IMR-90 (cell line): ENCODE data around the gene MYOZ3. TPM values are rescaled to one million over a fixed set of nuclear protein-coding genes. Genes with fewer than 3 reads are reported as not detected.

Source experiments
- ATAC-seq: fragments of 200-7000 bp; cut with Tn5 transposase; 2 replicates; pipeline ENCODE4 v1.9.1; 2020; ENCODE audit warnings: low read depth, mild to moderate bottlenecking, moderate library complexity
- BruUV-seq: library from RNA; stranded (reverse); fragments of 400-500 nt; replicated peaks from 2 replicates; lab custom pipeline; 2021; lab: Mats Ljungman, UMichigan
- CTCF ChIA-PET: fragments of 300-600 bp; formaldehyde crosslinking; extraction: SDS; loops from one replicate; lab custom pipeline; 2021; ENCODE audit warnings: antibody characterized with exemption; lab: Yijun Ruan, JAX
- POLR2A ChIA-PET: fragments of 300-600 bp; sonication (Branson Sonifier 250); formaldehyde crosslinking; loops from one replicate; lab custom pipeline; 2022; ENCODE audit warnings: antibody characterized with exemption; ENCODE audit not compliant: unreplicated experiment; lab: Charles Lee
- DNase-seq: peaks from one replicate; pipeline ENCODE4 v3.0.0; 2013
- H2AFZ ChIP-seq: replicated peaks from 2 replicates; pipeline ENCODE3; 2013; ENCODE audit warnings: low read length, mild to moderate bottlenecking; ENCODE audit not compliant: poor library complexity
- H2AK5ac ChIP-seq: 2 replicates; pipeline ENCODE4 v1.6.1; 2013; ENCODE audit warnings: low read depth, low read length, inconsistent platforms
- H2AK9ac ChIP-seq: replicated peaks from 2 replicates; pipeline ENCODE3; 2013; ENCODE audit warnings: mild to moderate bottlenecking, low read depth, low read length, moderate library complexity; ENCODE audit not compliant: poor library complexity
- H2BK120ac ChIP-seq: 2 replicates; pipeline ENCODE4 v1.6.1; 2013; ENCODE audit warnings: low read depth, low read length, inconsistent platforms
- H2BK15ac ChIP-seq: 3 replicates; pipeline ENCODE4 v1.6.1; 2013; ENCODE audit warnings: low read depth, low read length, inconsistent platforms
- H2BK20ac ChIP-seq: 2 replicates; pipeline ENCODE4 v1.6.1; 2013; ENCODE audit warnings: low read depth, mild to moderate bottlenecking, inconsistent platforms, low read length, moderate library complexity
- H2BK5ac ChIP-seq: 2 replicates; pipeline ENCODE4 v1.6.1; 2013; ENCODE audit warnings: mild to moderate bottlenecking, low read depth, low read length, inconsistent platforms; ENCODE audit not compliant: poor library complexity, severe bottlenecking
- H3K14ac ChIP-seq: replicated peaks from 2 replicates; pipeline ENCODE4 v1.6.1; 2013; ENCODE audit warnings: low read depth, low read length, inconsistent platforms
- H3K18ac ChIP-seq: 2 replicates; pipeline ENCODE4 v1.6.1; 2013; ENCODE audit warnings: low read depth, low read length, control low read depth
- H3K23ac ChIP-seq: 2 replicates; pipeline ENCODE4 v1.6.1; 2013; ENCODE audit warnings: low read depth, low read length, inconsistent platforms
- H3K27ac ChIP-seq: 2 replicates; pipeline ENCODE4 v1.5.1; 2013; ENCODE audit warnings: mild to moderate bottlenecking, control low read depth, low read length; ENCODE audit not compliant: insufficient read depth
- H3K27me3 ChIP-seq: 2 replicates; pipeline ENCODE4 v1.6.1; 2013; ENCODE audit warnings: low read length; ENCODE audit not compliant: control insufficient read depth, insufficient read depth
- H3K36me3 ChIP-seq: 2 replicates; pipeline ENCODE4 v1.6.1; 2013; ENCODE audit warnings: low read length, mixed read lengths; ENCODE audit not compliant: control insufficient read depth, insufficient read depth
- H3K4ac ChIP-seq: 2 replicates; pipeline ENCODE4 v1.6.1; 2013; ENCODE audit warnings: low read depth, low read length, inconsistent platforms
- H3K4me1 ChIP-seq: 2 replicates; pipeline ENCODE4 v1.6.1; 2013; ENCODE audit warnings: low read length, mixed read lengths; ENCODE audit not compliant: control insufficient read depth, insufficient read depth
- H3K4me2 ChIP-seq: 2 replicates; pipeline ENCODE4 v1.6.1; 2013; ENCODE audit warnings: low read depth, mild to moderate bottlenecking, control low read depth, low read length, moderate library complexity
- H3K4me3 ChIP-seq: 2 replicates; pipeline ENCODE4 v1.5.1; 2013; ENCODE audit warnings: low read depth, mild to moderate bottlenecking, control low read depth, low read length, moderate library complexity; ENCODE audit not compliant: insufficient read depth
- H3K56ac ChIP-seq: 2 replicates; pipeline ENCODE4 v1.6.1; 2013; ENCODE audit warnings: low read length, inconsistent platforms; ENCODE audit not compliant: insufficient read depth; ENCODE audit errors: extremely low read depth
- H3K79me1 ChIP-seq, 2 experiments: 2 replicates each; pipeline ENCODE4 v1.6.1; 2013; ENCODE audit warnings: low read length in 2 of 2, inconsistent platforms in 1 of 2, low read depth in 1 of 2
- H3K9ac ChIP-seq: 2 replicates; pipeline ENCODE4 v1.6.1; 2013; ENCODE audit warnings: low read depth, low read length, control low read depth
- H3K9me1 ChIP-seq: 2 replicates; pipeline ENCODE4 v1.6.1; 2013; ENCODE audit warnings: low read length, inconsistent platforms; ENCODE audit not compliant: insufficient read depth
- H3K9me3 ChIP-seq: 2 replicates; pipeline ENCODE4 v1.6.1; 2013; ENCODE audit warnings: low read length; ENCODE audit not compliant: control insufficient read depth, insufficient read depth
- H4K20me1 ChIP-seq: 2 replicates; pipeline ENCODE4 v1.6.1; 2013; ENCODE audit warnings: low read length, inconsistent platforms; ENCODE audit not compliant: insufficient read depth
- H4K5ac ChIP-seq: 2 replicates; pipeline ENCODE4 v1.6.1; 2013; ENCODE audit warnings: mild to moderate bottlenecking, low read depth, low read length, control low read depth
- H4K8ac ChIP-seq, 2 experiments: 2 replicates each; pipeline ENCODE4 v1.6.1; 2013; ENCODE audit warnings: low read depth in 2 of 2, low read length in 2 of 2, control low read depth in 1 of 2, inconsistent platforms in 1 of 2
- H4K91ac ChIP-seq: 2 replicates; pipeline ENCODE4 v1.6.1; 2013; ENCODE audit warnings: low read depth, low read length, inconsistent platforms; ENCODE audit not compliant: insufficient read depth
- CEBPB ChIP-seq: IDR thresholded peaks from 2 replicates; pipeline ENCODE4 v1.6.1; 2012; ENCODE audit warnings: low read depth, low read length, improper control_type of control experiment
- CHD1 ChIP-seq: IDR thresholded peaks from 2 replicates; pipeline ENCODE4 v1.6.1; 2012; ENCODE audit warnings: low read depth, low read length, improper control_type of control experiment
- ELK1 ChIP-seq: fragments of 150-350 bp; IDR thresholded peaks from 2 replicates; pipeline ENCODE4 v1.6.1; 2016; ENCODE audit warnings: low read depth, mild to moderate bottlenecking, low read length, moderate library complexity, borderline replicate concordance
- MAZ ChIP-seq: IDR thresholded peaks from 2 replicates; pipeline ENCODE4 v1.6.1; 2012; ENCODE audit warnings: low read depth, mild to moderate bottlenecking, low read length, improper control_type of control experiment, moderate library complexity, borderline replicate concordance
- NFE2L2 ChIP-seq: fragments of 150-350 bp; IDR thresholded peaks from 2 replicates; pipeline ENCODE4 v1.6.1; 2016; ENCODE audit warnings: low read depth, mild to moderate bottlenecking, low read length
- POLR2A ChIP-seq: IDR thresholded peaks from 2 replicates; pipeline ENCODE4 v1.6.1; 2012; ENCODE audit warnings: mild to moderate bottlenecking, low read depth, low read length
- RAD21 ChIP-seq: IDR thresholded peaks from 2 replicates; pipeline ENCODE4 v1.6.1; 2012; ENCODE audit warnings: low read length, improper control_type of control experiment
- RCOR1 ChIP-seq: IDR thresholded peaks from 2 replicates; pipeline ENCODE4 v1.6.1; 2012; ENCODE audit warnings: mild to moderate bottlenecking, low read length, improper control_type of control experiment; ENCODE audit not compliant: insufficient replicate concordance
- RFX5 ChIP-seq: IDR thresholded peaks from 2 replicates; pipeline ENCODE4 v1.8.0; 2012; ENCODE audit warnings: low read depth, mild to moderate bottlenecking, low read length, moderate library complexity
- WGBS, 2 experiments: methylation state at CpG; one replicate each; pipeline versions ENCODE4 v1.1.5 to v1.1.7; 2013; ENCODE audit warnings: missing lambda C conversion rate in 2 of 2; ENCODE audit not compliant: insufficient read length in 1 of 2; ENCODE audit errors: extremely low coverage in 2 of 2; 5-methylcytosine and 5-hydroxymethylcytosine counted together
- dilution Hi-C: fragments of 300-500 bp; cut with HindIII; formaldehyde crosslinking; loops from one replicate; pipeline ENCODE4 v1.14.3; 2018; ENCODE audit warnings: low sequenced_read_pairs; ENCODE audit not compliant: unreplicated experiment
- in situ Hi-C: fragments of 300-500 bp; cut with MboI; formaldehyde crosslinking; loops from 3 replicates; pipeline ENCODE4 v1.14.3; 2019; ENCODE audit warnings: low sequenced_read_pairs, inconsistent platforms, mixed read lengths
- intact Hi-C: fragments of 100-400 bp; cut with micrococcal nuclease; formaldehyde crosslinking; loops from 2 replicates; pipeline ENCODE4 v1.10.0; 2022
- polyA plus RNA-seq, 3 experiments: library from polyadenylated mRNA; depleted of rRNA; stranded (reverse); fragments of >200 nt; gene quantifications; 2 replicates each; pipeline ENCODE4 v1.2.3, GENCODE V29; 2012; ENCODE audit warnings: low replicate concordance in 1 of 3
- total RNA-seq: library from RNA; depleted of rRNA; stranded (reverse); fragments of >200 nt; gene quantifications from 2 replicates; pipeline ENCODE4 v1.2.3, GENCODE V29; 2012

The MYOZ3 gene
- total and polyA plus RNA-seq, 2 of the 4 experiments (the other 2 are of a cell fraction), result under 0.01 to 0.24 TPM

- H2BK5ac ChIP-seq, result no peak overlapping the region
- no peak overlapping the region for H3K23ac ChIP-seq
- H3K56ac ChIP-seq, result no peak overlapping the region
- H3K4ac ChIP-seq, result no peak overlapping the region
- no peak overlapping the region for H3K18ac ChIP-seq
- H3K36me3 ChIP-seq, result no peaks in the 10 kb centered on the region
- 0 out of 4 replicates have a peak, but pooled peaks cover 0 to 3% of the 10 kb centered on the region in 2 experiments for H3K79me1 ChIP-seq
- ATAC-seq (no peak), DNase-seq (no peak)
- TF ChIP-seq RAD21 (no peak), CHD1 (no peak), MAZ (no peak), RFX5 (no peak), ELK1 (no peak), POLR2A (no peak), CEBPB (no peak), NFE2L2 (no peak), RCOR1 (no peak)
- CTCF ChIA-PET, result no interaction called here
- dilution Hi-C loops (no loop called here), in situ Hi-C loops (no loop called here), intact Hi-C loops (no loop called here)
- no peak overlapping the region for H2AK5ac ChIP-seq
- H3K9ac ChIP-seq, result no peak overlapping the region
- no peak overlapping the region for H3K4me3 ChIP-seq
- no peaks in the 10 kb centered on the region; the same call in 1 of the 2 replicates for H4K20me1 ChIP-seq
- no peak overlapping the region for H3K4me2 ChIP-seq
- H3K14ac ChIP-seq, result no peak overlapping the region
- no peak overlapping the region for H2AK9ac ChIP-seq
- POLR2A ChIA-PET, result no interaction called here
- H4K5ac ChIP-seq, result no peak overlapping the region
- H3K9me1 ChIP-seq, result peaks cover 4% of the 10 kb centered on the region; the same call in 1 of the 2 replicates
- peaks cover 20% of the 10 kb centered on the region for H3K4me1 ChIP-seq
- H3K9me3 ChIP-seq, result no peaks in the 10 kb centered on the region
- no peak overlapping the region for H2BK120ac ChIP-seq
- H2AFZ ChIP-seq, result no peak overlapping the region
- H3K27ac ChIP-seq, result no peak overlapping the region
- no peak overlapping the region for H2BK20ac ChIP-seq
- H4K8ac ChIP-seq, result no peak overlapping the region
- H3K27me3 ChIP-seq, result peaks cover 9% of the 10 kb centered on the region
- no TSS peak for BruUV-seq
- no peak overlapping the region for H4K91ac ChIP-seq
- H2BK15ac ChIP-seq, result no peak overlapping the region
- no CpG with 5 or more reads among the region's 10 CpGs for WGBS, 2 experiments
Measured at GRCh38 chr5:150661821-150662596, 958 bp downstream of the MYOZ3 start.
